A549 (cell line): ENCODE results near the gene ARAP3. TPM values are rescaled to one million over a fixed set of nuclear protein-coding genes. Genes with fewer than 3 reads are reported as not detected.
"Not testable (repeated sequence)": the region's sequence is repeated elsewhere in the genome, so short reads cannot be mapped to it uniquely, and the experiment has no call there.

Experiments
- ATAC-seq, 2 experiments: fragments of 200-7000 bp in 1 of 2; fragments of >200 bp in 1 of 2; cut with Nextera tagmentation in 1 of 2; cut with Tn5 transposase in 1 of 2; 3 replicates each; pipeline versions ENCODE4 v1.8.0 to v1.9.1; 2018 to 2020; ENCODE audit warnings: mild to moderate bottlenecking in 1 of 2, moderate library complexity in 1 of 2
- CTCF ChIA-PET: fragments of 300-600 bp; sonication (Branson Sonifier 250); formaldehyde crosslinking; extraction: SDS; loops from one replicate; lab custom pipeline; 2021; ENCODE audit warnings: antibody characterized with exemption, inconsistent platforms; lab: Yijun Ruan, JAX
- POLR2A ChIA-PET: fragments of 350-600 bp; formaldehyde crosslinking; extraction: SDS; loops from one replicate; lab custom pipeline; 2021; ENCODE audit warnings: antibody characterized with exemption, inconsistent platforms; lab: Yijun Ruan, JAX
- DNase-seq, 2 experiments: peaks; one replicate each; pipeline versions ENCODE4 v3.0.0 to v3.0.0-alpha.2; 2011 to 2016; ENCODE audit warnings: low read depth in 1 of 2, low spot score in 1 of 2
- FAIRE-seq: peaks from 2 replicates; lab custom pipeline; 2011; peaks lifted over from hg19 to GRCh38; lab: Jason Lieb, UNC
- H3K27ac ChIP-seq, 2 experiments: fragments of >200 bp; sonication (Bioruptor Twin); formaldehyde crosslinking; 3 replicates each; pipeline ENCODE4 v1.5.1; 2016 to 2017
- H3K4me1 ChIP-seq: fragments of >200 bp; sonication (Bioruptor Twin); formaldehyde crosslinking; 3 replicates; pipeline ENCODE4 v1.6.1; 2016
- H3K4me2 ChIP-seq: fragments of >200 bp; sonication (Bioruptor Twin); formaldehyde crosslinking; 3 replicates; pipeline ENCODE4 v1.6.1; 2016
- H3K4me3 ChIP-seq: fragments of >200 bp; sonication (Bioruptor Twin); formaldehyde crosslinking; 3 replicates; pipeline ENCODE4 v1.5.1; 2016
- H3K9me3 ChIP-seq: fragments of >200 bp; sonication (Bioruptor Twin); formaldehyde crosslinking; 3 replicates; pipeline ENCODE4 v1.6.1; 2016
- ATOH8 ChIP-seq: fragments of 250-450 bp; sonication (Bioruptor Pico); IDR thresholded peaks from 2 replicates; pipeline ENCODE4 v1.5.0; 2020; ENCODE audit warnings: low read depth, mild to moderate bottlenecking, moderate library complexity
- BHLHE40 ChIP-seq: IDR thresholded peaks from 2 replicates; pipeline ENCODE4 v1.6.1; 2012; ENCODE audit warnings: low read depth, low read length, inconsistent platforms
- CEBPB ChIP-seq, 2 experiments: fragments of >200 bp in 1 of 2; sonication (Bioruptor Twin) in 1 of 2; formaldehyde crosslinking in 1 of 2; IDR thresholded peaks; 2 replicates each; pipeline ENCODE4 v1.6.1; 2012 to 2016
- EHF ChIP-seq: fragments of 250-450 bp; sonication (Bioruptor Pico); IDR thresholded peaks from 2 replicates; pipeline ENCODE4 v1.5.0; 2020; ENCODE audit warnings: mild to moderate bottlenecking
- HDAC2 ChIP-seq: fragments of 200-600 bp; sonication (generic); IDR thresholded peaks from 2 replicates; pipeline ENCODE4 v1.6.1; 2016
- HOXA7 ChIP-seq: fragments of 250-450 bp; sonication (Bioruptor Pico); IDR thresholded peaks from 2 replicates; pipeline ENCODE4 v1.5.0; 2020; ENCODE audit warnings: mild to moderate bottlenecking, moderate library complexity
- HOXB13 ChIP-seq: fragments of 250-450 bp; sonication (Bioruptor Pico); IDR thresholded peaks from 2 replicates; pipeline ENCODE4 v1.5.0; 2020; ENCODE audit warnings: low read depth, mild to moderate bottlenecking, moderate library complexity
- MYC ChIP-seq: IDR thresholded peaks from 2 replicates; pipeline ENCODE4 v1.6.1; 2012; ENCODE audit warnings: mild to moderate bottlenecking, inconsistent platforms, low read length, improper control_type of control experiment, borderline replicate concordance
- RAD21 ChIP-seq, 2 experiments: fragments of >200 bp in 1 of 2; sonication (Bioruptor Twin) in 1 of 2; formaldehyde crosslinking in 1 of 2; IDR thresholded peaks in 1 of 2; conservative IDR thresholded peaks in 1 of 2; 2 replicates in 1 of 2; 3 replicates in 1 of 2; pipeline ENCODE4 v1.6.1; 2012 to 2018; ENCODE audit warnings: inconsistent platforms in 1 of 2
- ZNF302 ChIP-seq: fragments of 250-450 bp; sonication (Bioruptor Pico); IDR thresholded peaks from 2 replicates; pipeline ENCODE4 v1.9.0; 2021; ENCODE audit warnings: inconsistent platforms, mild to moderate bottlenecking, moderate library complexity
- WGBS: methylation state at CpG from one replicate; pipeline ENCODE4 v1.1.6; 2017; ENCODE audit errors: missing lambda C conversion rate; 5-methylcytosine and 5-hydroxymethylcytosine counted together
- polyA plus RNA-seq, 4 experiments: library from polyadenylated mRNA; depleted of rRNA in 3 of 4; stranded (reverse); fragments of >200 nt; fragmentation: RNase III in 1 of 4; extraction: RNeasy Plus Mini Kit Qiagen cat#74134 plus additional on column Dnase treatment in 1 of 4; gene quantifications; 2 replicates in 3 of 4; 3 replicates in 1 of 4; pipeline ENCODE4 v1.2.3, GENCODE V29; 2011 to 2017
- TF ChIP-seq, protein P1 (sequence below): IDR thresholded peaks from 2 replicates; pipeline ENCODE4 v1.6.1; 2012
- TF ChIP-seq, protein P2 (sequence below): fragments of >200 bp; sonication (Bioruptor Twin); formaldehyde crosslinking; IDR thresholded peaks from 3 replicates; pipeline ENCODE4 v1.5.1; 2016
- TF ChIP-seq, protein P3 (sequence below): IDR thresholded peaks from 2 replicates; pipeline ENCODE4 v1.6.1; 2012; ENCODE audit warnings: low read depth, borderline replicate concordance

The ARAP3 gene
- polyA plus RNA-seq, 2 of the 4 experiments (the other 2 are of a cell fraction): 3.0 to 6.6 TPM

DNA sequence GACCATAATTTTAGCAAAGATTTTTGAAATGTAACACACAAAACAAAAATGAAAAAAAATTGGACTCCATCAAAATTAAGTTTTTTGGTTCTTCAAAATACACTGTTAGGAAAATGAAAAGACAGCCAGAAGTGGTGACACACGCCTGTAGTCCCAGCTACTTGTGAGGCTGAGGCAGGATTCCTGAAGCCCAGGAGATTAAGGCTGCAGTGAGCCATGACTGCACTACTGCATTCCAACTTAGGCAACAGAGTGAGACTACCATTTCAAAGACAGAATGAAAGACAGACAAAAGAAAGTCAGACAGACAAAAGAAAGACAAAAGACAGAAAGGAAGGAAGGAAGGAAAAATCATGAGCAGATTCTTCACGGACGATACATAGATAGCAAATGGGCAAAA, 70.7 kb downstream of the ARAP3 start:
- no peak for ATAC-seq

GRCh38 chr5:141609921-141610320, 72.1 kb downstream of the ARAP3 start:
- POLR2A ChIA-PET, ATAC-seq, H3K27ac ChIP-seq, H3K4me2 ChIP-seq, DNase-seq, FAIRE-seq, H3K4me3 ChIP-seq, H3K9me3 ChIP-seq: not testable (repeated sequence)
- WGBS: 97% methylated on average over 7 of the region's 7 CpGs
- CTCF ChIA-PET: interaction anchor here (0.6 to 5.8 kb wide), 5 partner anchors 8 to 117 kb away, joined by 3 to 56 read pairs (median 3); partner anchors contain the start of gene DIAPH1
- H3K4me1 ChIP-seq: peaks cover 38% of the 10 kb centered on the region

More for the DNA sequence above, 70.7 kb downstream of the ARAP3 start:
- Histone ChIP-seq H3K4me2 (no peak overlapping the region), H3K27ac (no peak overlapping the region), H3K4me1 (peaks cover 28% of the 10 kb centered on the region), H3K4me3 (no peak overlapping the region), H3K9me3 (no peaks in the 10 kb centered on the region)
- DNase-seq: no peak
- ChIA-PET CTCF (interaction anchor here (0.6 kb wide), 1 partner anchor 23 kb away, joined by 3 read pairs; no protein-coding TSS in a partner anchor), POLR2A (no interaction called here)
- no peak for FAIRE-seq
- 88% methylated on average over 3 of the region's 3 CpGs for WGBS
- TF ChIP-seq ATOH8 (CRISPR knock-in tag) (no peak), EHF (CRISPR knock-in tag) (no peak), MYC (no peak), HOXB13 (CRISPR knock-in tag) (no peak)
- TF ChIP-seq, protein P1, sequence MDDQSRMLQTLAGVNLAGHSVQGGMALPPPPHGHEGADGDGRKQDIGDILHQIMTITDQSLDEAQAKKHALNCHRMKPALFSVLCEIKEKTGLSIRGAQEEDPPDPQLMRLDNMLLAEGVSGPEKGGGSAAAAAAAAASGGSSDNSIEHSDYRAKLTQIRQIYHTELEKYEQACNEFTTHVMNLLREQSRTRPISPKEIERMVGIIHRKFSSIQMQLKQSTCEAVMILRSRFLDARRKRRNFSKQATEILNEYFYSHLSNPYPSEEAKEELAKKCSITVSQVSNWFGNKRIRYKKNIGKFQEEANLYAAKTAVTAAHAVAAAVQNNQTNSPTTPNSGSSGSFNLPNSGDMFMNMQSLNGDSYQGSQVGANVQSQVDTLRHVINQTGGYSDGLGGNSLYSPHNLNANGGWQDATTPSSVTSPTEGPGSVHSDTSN: no peak

- no peak for ATAC-seq
- H3K4me3 ChIP-seq: no peak overlapping the region
- CTCF ChIA-PET: interaction anchor here (0.7 to 5.8 kb wide), 7 partner anchors 9 to 360 kb away, joined by 3 to 56 read pairs (median 3); partner anchors contain the start of genes DIAPH1 and RNF14
- POLR2A ChIA-PET: interaction anchor here (0.7 kb wide), 1 partner anchor 25 kb away, joined by 7 read pairs; no protein-coding TSS in a partner anchor
- H3K4me2 ChIP-seq: peak overlapping the region; percentile 59
- no peak for DNase-seq
- peaks cover 47% of the 10 kb centered on the region for H3K4me1 ChIP-seq
- 83% methylated on average over 3 of the region's 3 CpGs for WGBS
- no peak for FAIRE-seq
- TF ChIP-seq, protein P2, sequence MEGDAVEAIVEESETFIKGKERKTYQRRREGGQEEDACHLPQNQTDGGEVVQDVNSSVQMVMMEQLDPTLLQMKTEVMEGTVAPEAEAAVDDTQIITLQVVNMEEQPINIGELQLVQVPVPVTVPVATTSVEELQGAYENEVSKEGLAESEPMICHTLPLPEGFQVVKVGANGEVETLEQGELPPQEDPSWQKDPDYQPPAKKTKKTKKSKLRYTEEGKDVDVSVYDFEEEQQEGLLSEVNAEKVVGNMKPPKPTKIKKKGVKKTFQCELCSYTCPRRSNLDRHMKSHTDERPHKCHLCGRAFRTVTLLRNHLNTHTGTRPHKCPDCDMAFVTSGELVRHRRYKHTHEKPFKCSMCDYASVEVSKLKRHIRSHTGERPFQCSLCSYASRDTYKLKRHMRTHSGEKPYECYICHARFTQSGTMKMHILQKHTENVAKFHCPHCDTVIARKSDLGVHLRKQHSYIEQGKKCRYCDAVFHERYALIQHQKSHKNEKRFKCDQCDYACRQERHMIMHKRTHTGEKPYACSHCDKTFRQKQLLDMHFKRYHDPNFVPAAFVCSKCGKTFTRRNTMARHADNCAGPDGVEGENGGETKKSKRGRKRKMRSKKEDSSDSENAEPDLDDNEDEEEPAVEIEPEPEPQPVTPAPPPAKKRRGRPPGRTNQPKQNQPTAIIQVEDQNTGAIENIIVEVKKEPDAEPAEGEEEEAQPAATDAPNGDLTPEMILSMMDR: no peak
- TF ChIP-seq, all 56 proteins: peak for 0
- H3K9me3 ChIP-seq: no peaks in the 10 kb centered on the region
- H3K27ac ChIP-seq: peak overlapping the region; percentile 26 to 60; a peak in 4 of 6 replicates
Measured at GRCh38 chr5:141609044-141609443, 73.0 kb downstream of the ARAP3 start.

DNA sequence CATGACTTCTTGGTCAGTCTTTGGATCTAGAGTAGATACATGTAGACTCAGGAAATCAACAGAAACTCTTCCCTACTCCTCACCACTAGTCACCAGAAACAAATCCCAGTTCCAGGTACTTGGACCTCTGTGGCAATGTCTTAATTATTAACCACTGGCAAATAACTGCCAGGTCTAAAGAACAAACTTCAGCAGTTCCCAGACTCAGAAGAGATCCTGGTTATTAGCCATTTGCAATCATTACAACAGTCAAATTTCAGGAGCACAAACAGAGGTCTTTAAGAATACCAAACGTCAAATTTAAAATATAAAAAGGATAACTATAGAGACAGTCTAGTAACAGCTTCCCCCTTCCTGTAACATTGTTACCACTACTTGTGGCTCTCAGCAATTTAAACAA, 73.5 kb downstream of the ARAP3 start:
- ATAC-seq: peak; percentile 26 to 52; a peak in 3 of 6 replicates

More for the DNA sequence above, 73.5 kb downstream of the ARAP3 start:
- WGBS: 7% methylated on average over 1 of the region's 1 CpG
- no peak overlapping the region for H3K4me3 ChIP-seq
- TF ChIP-seq RAD21 (conservative IDR thresholded peaks at IDR 0.05 in 1 of 2, IDR thresholded peaks at IDR 0.05 in 1 of 2): no peak
- no peak for TF ChIP-seq CEBPB (IDR thresholded peaks at IDR 0.05)
- TF ChIP-seq BHLHE40: no peak
- no peak for TF ChIP-seq ZNF302 (CRISPR knock-in tag)
- no peak for TF ChIP-seq EHF (CRISPR knock-in tag)
- no peak for TF ChIP-seq HDAC2
- TF ChIP-seq, protein P1: no peak
- TF ChIP-seq, protein P3, sequence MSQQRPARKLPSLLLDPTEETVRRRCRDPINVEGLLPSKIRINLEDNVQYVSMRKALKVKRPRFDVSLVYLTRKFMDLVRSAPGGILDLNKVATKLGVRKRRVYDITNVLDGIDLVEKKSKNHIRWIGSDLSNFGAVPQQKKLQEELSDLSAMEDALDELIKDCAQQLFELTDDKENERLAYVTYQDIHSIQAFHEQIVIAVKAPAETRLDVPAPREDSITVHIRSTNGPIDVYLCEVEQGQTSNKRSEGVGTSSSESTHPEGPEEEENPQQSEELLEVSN: no peak
- no peak for TF ChIP-seq HOXA7 (CRISPR knock-in tag)
- TF ChIP-seq, protein P2: no peak
- TF ChIP-seq, all 56 proteins: peak for 0
- peak in 1 of 2 experiments; percentile 43 for DNase-seq
- POLR2A ChIA-PET: interaction anchor here (0.7 kb wide), 1 partner anchor 25 kb away, joined by 7 read pairs; no protein-coding TSS in a partner anchor
- peak overlapping the region; percentile 59 for H3K4me2 ChIP-seq
- no peaks in the 10 kb centered on the region for H3K9me3 ChIP-seq
- peaks cover 52% of the 10 kb centered on the region for H3K4me1 ChIP-seq
- CTCF ChIA-PET: interaction anchor here (0.7 to 5.8 kb wide), 7 partner anchors 10 to 360 kb away, joined by 3 to 56 read pairs (median 3); partner anchors contain the start of genes DIAPH1 and RNF14
- peak overlapping the region; percentile 26 to 60; a peak in 5 of 6 replicates for H3K27ac ChIP-seq
- no peak for FAIRE-seq
